SK-N-SH treated with all-trans-retinoic acid at 6 μM for 48 hours (cell line): ENCODE data around the gene DDX52.

Experiments
- ATAC-seq: fragments of 200-7000 bp; cut with Tn5 transposase; 3 replicates; pipeline ENCODE4 v1.9.1; 2020; ENCODE audit warnings: mild to moderate bottlenecking, moderate library complexity
- ARNTL ChIP-seq: fragments of 450-650 bp; formaldehyde crosslinking; IDR thresholded peaks from 2 replicates; pipeline ENCODE4 v1.5.0; 2020; ENCODE audit warnings: low read depth, mild to moderate bottlenecking, moderate library complexity, borderline replicate concordance
- BACH2 ChIP-seq: fragments of 250-450 bp; sonication (Bioruptor Pico); IDR thresholded peaks from 2 replicates; pipeline ENCODE4 v1.9.0; 2021; ENCODE audit warnings: mild to moderate bottlenecking, borderline replicate concordance
- CSRNP3 ChIP-seq: fragments of 250-450 bp; sonication (Bioruptor Pico); IDR thresholded peaks from 2 replicates; pipeline ENCODE4 v1.5.1; 2021; ENCODE audit warnings: mild to moderate bottlenecking, moderate library complexity
- ESRRG ChIP-seq: fragments of 250-450 bp; sonication (Bioruptor Pico); IDR thresholded peaks from 2 replicates; pipeline ENCODE4 v1.6.1; 2021; ENCODE audit warnings: mild to moderate bottlenecking
- GLIS3 ChIP-seq: fragments of 250-450 bp; sonication (Bioruptor Pico); IDR thresholded peaks from 2 replicates; pipeline ENCODE4 v1.5.0; 2020; ENCODE audit warnings: mild to moderate bottlenecking, moderate library complexity
- ISL1 ChIP-seq: fragments of 250-450 bp; sonication (Bioruptor Pico); IDR thresholded peaks from 2 replicates; pipeline ENCODE4 v2.1.2; 2022; ENCODE audit warnings: mild to moderate bottlenecking, moderate library complexity
- OSR1 ChIP-seq: fragments of 250-450 bp; sonication (Bioruptor Pico); IDR thresholded peaks from 2 replicates; pipeline ENCODE4 v1.8.0; 2022; ENCODE audit warnings: moderate library complexity, mild to moderate bottlenecking, inconsistent platforms
- PATZ1 ChIP-seq: fragments of 250-450 bp; sonication (Bioruptor Pico); IDR thresholded peaks from 2 replicates; pipeline ENCODE4 v1.8.0; 2020; ENCODE audit warnings: mild to moderate bottlenecking, moderate library complexity, borderline replicate concordance
- POU6F1 ChIP-seq: fragments of 250-450 bp; sonication (Bioruptor Pico); IDR thresholded peaks from 2 replicates; pipeline ENCODE4 v1.8.0; 2021; ENCODE audit warnings: low read depth, mild to moderate bottlenecking, moderate library complexity, borderline replicate concordance
- SNAI2 ChIP-seq: fragments of 250-450 bp; sonication (Bioruptor Pico); IDR thresholded peaks from 2 replicates; pipeline ENCODE4 v1.5.0; 2020; ENCODE audit warnings: mild to moderate bottlenecking, moderate library complexity
- TOX ChIP-seq: fragments of 250-450 bp; sonication (Bioruptor Pico); IDR thresholded peaks from 2 replicates; pipeline ENCODE4 v1.8.0; 2021; ENCODE audit warnings: mild to moderate bottlenecking, moderate library complexity, borderline replicate concordance
- TSHZ2 ChIP-seq: fragments of 250-450 bp; sonication (Bioruptor Pico); IDR thresholded peaks from 2 replicates; pipeline ENCODE4 v1.5.0; 2020; ENCODE audit warnings: mild to moderate bottlenecking, moderate library complexity
- ZC3H10 ChIP-seq: fragments of 250-450 bp; sonication (Bioruptor Pico); IDR thresholded peaks from 2 replicates; pipeline ENCODE4 v1.5.1; 2021; ENCODE audit warnings: mild to moderate bottlenecking, moderate library complexity
- ZFP3 ChIP-seq: fragments of 250-450 bp; sonication (Bioruptor Pico); IDR thresholded peaks from 2 replicates; pipeline ENCODE4 v1.5.0; 2020; ENCODE audit warnings: mild to moderate bottlenecking, moderate library complexity
- ZFP30 ChIP-seq: fragments of 450-650 bp; formaldehyde crosslinking; IDR thresholded peaks from 2 replicates; pipeline ENCODE4 v1.5.0; 2022; ENCODE audit warnings: mild to moderate bottlenecking, moderate library complexity
- ZNF565 ChIP-seq: fragments of 450-650 bp; formaldehyde crosslinking; conservative IDR thresholded peaks from 2 replicates; pipeline ENCODE4 v1.5.0; 2020; ENCODE audit warnings: low read depth, mild to moderate bottlenecking, moderate library complexity
- ZNF70 ChIP-seq: fragments of 450-650 bp; formaldehyde crosslinking; IDR thresholded peaks from 2 replicates; pipeline ENCODE4 v1.5.0; 2020; ENCODE audit warnings: mild to moderate bottlenecking, moderate library complexity
- ZNF8 ChIP-seq: fragments of 450-650 bp; formaldehyde crosslinking; IDR thresholded peaks from 2 replicates; pipeline ENCODE4 v1.5.0; 2020; ENCODE audit warnings: mild to moderate bottlenecking, moderate library complexity

Gene DDX52

GRCh38 chr17:37671028-37671823 lies 28.0 kb upstream of the DDX52 start:
- no peak for ATAC-seq
- TF ChIP-seq PATZ1 (no peak), CSRNP3 (CRISPR knock-in tag) (no peak), ZNF70 (CRISPR knock-in tag) (no peak)
- TF ChIP-seq, all 23 proteins: peak for 0

- no peak for TF ChIP-seq TSHZ2 (CRISPR knock-in tag)
- TF ChIP-seq, all 23 proteins: peak for 0
Measured at GRCh38 chr17:37667039-37667438, 23.8 kb upstream of the DDX52 start.

GRCh38 chr17:37664214-37664613 lies 21.0 kb upstream of the DDX52 start:
- TF ChIP-seq ZFP30 (CRISPR knock-in tag) (no peak), ISL1 (CRISPR knock-in tag) (no peak), ZNF8 (CRISPR knock-in tag) (no peak), BACH2 (CRISPR knock-in tag) (no peak), ARNTL (CRISPR knock-in tag) (no peak), ESRRG (CRISPR knock-in tag) (no peak), ZC3H10 (CRISPR knock-in tag) (no peak), TOX (CRISPR knock-in tag) (no peak)
- TF ChIP-seq, all 23 proteins: peak for 0
- no peak for ATAC-seq

More at GRCh38 chr17:37667039-37667438, 23.8 kb upstream of the DDX52 start:
- no peak for ATAC-seq

- TF ChIP-seq ZNF70 (CRISPR knock-in tag) (no peak), ARNTL (CRISPR knock-in tag) (no peak), ZFP30 (CRISPR knock-in tag) (no peak), ESRRG (CRISPR knock-in tag) (no peak), BACH2 (CRISPR knock-in tag) (no peak)
- ATAC-seq: no peak
Measured at GRCh38 chr17:37662353-37662752, 19.1 kb upstream of the DDX52 start.

GRCh38 chr17:37661400-37662014 lies 18.3 kb upstream of the DDX52 start:
- no peak for ATAC-seq
- TF ChIP-seq ZNF70 (CRISPR knock-in tag): no peak
- no peak for TF ChIP-seq OSR1 (CRISPR knock-in tag)
- TF ChIP-seq GLIS3 (CRISPR knock-in tag): no peak
- TF ChIP-seq POU6F1 (CRISPR knock-in tag): no peak
- TF ChIP-seq ZFP30 (CRISPR knock-in tag): no peak
- TF ChIP-seq BACH2 (CRISPR knock-in tag): no peak
- TF ChIP-seq ZC3H10 (CRISPR knock-in tag): no peak
- TF ChIP-seq ISL1 (CRISPR knock-in tag): no peak
- no peak for TF ChIP-seq ZNF565
- no peak for TF ChIP-seq PATZ1
- no peak for TF ChIP-seq TOX (CRISPR knock-in tag)
- no peak for TF ChIP-seq ESRRG (CRISPR knock-in tag)
- TF ChIP-seq TSHZ2 (CRISPR knock-in tag): no peak
- TF ChIP-seq ZNF8 (CRISPR knock-in tag): no peak
- TF ChIP-seq ZFP3 (CRISPR knock-in tag): no peak
- no peak for TF ChIP-seq SNAI2 (CRISPR knock-in tag)
